ENCODE measurements around the gene SFMBT2.
"Not testable (repeated sequence)": the region's sequence is repeated elsewhere in the genome, so short reads cannot be mapped to it uniquely, and the experiment has no call there.

The SFMBT2 gene

DNA sequence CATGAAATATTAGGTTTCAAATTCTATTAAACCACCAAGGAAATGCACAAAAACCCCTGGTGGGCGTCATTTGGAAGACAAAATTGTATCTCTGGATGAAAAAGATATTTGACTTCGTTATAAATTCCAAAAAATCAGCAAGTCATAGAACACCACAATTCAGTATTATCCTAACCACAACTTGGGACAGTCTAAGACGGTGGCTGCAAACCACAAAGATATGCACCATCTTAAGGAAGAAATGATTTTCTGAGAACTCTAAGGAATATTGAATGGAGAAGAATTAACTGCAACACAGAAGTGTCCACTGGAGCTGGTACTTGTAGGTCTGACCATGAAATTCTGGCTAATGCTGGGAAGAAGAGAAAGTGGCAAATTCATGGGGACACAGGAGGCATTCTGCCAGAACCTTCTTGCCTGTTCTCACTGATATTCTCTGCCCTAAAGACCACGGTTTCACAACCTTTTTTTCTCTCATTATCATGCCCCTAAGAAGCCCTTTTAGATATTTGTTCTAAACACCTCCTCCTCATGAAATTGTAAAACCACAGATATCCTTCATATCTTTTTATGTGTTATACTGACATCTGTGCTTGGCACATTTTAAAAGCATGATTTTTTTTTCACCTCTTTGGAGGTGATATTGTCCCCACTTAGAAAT lies 92.9 kb downstream of the SFMBT2 start:
- no peak for DNase-seq (ENCODE audit: low spot score)

DNA sequence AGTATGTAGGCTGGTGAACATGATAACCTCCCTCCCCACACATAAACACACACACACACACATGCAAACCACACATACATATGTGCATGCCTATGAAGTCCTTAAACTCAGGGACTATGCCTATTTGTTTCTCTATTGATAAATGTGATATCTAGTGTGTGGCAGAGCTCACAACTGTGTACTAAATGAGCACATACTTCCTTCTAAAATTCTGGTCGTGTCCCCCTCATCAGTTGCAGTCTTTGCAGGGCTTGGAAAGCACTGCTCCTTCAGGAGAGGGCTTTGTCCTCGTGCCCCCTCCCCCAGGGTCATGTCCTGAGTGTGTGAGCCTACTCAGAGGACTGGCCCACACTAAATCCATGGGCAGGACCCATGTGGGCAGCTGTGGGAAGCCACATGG lies 94.0 kb downstream of the SFMBT2 start:
- TF ChIP-seq, protein P1, sequence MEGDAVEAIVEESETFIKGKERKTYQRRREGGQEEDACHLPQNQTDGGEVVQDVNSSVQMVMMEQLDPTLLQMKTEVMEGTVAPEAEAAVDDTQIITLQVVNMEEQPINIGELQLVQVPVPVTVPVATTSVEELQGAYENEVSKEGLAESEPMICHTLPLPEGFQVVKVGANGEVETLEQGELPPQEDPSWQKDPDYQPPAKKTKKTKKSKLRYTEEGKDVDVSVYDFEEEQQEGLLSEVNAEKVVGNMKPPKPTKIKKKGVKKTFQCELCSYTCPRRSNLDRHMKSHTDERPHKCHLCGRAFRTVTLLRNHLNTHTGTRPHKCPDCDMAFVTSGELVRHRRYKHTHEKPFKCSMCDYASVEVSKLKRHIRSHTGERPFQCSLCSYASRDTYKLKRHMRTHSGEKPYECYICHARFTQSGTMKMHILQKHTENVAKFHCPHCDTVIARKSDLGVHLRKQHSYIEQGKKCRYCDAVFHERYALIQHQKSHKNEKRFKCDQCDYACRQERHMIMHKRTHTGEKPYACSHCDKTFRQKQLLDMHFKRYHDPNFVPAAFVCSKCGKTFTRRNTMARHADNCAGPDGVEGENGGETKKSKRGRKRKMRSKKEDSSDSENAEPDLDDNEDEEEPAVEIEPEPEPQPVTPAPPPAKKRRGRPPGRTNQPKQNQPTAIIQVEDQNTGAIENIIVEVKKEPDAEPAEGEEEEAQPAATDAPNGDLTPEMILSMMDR (IDR thresholded peaks at IDR 0.05): no peak

More for the DNA sequence above, 92.9 kb downstream of the SFMBT2 start:
- Histone ChIP-seq H3K4me3 (no peak overlapping the region), H3K27ac (no peak overlapping the region)
- TF ChIP-seq, protein P1 (IDR thresholded peaks at IDR 0.05): no peak

DNA sequence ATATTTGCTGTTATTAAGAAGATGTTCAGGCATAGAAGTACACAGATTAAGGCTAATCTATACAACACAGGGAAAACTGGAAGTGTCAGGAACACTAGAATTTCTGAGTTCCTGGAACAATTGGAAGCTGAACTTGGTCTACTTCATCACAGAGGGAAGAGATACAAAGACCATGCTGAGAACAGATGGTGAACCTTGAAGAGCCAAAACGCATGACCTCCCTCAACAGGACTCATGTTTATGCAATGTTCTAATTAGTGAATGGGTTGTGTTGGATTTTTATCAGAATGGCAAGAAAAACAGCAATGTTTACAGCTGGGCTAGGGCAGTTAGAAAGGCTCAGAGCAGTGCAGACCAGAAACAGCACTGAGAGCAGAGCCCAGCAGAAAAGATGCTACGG lies 94.9 kb downstream of the SFMBT2 start:
- Histone ChIP-seq H3K27ac (no peak overlapping the region), H3K4me3 (no peak overlapping the region)
- no peak for DNase-seq (ENCODE audit: low spot score)
- TF ChIP-seq, protein P1 (IDR thresholded peaks at IDR 0.05): no peak

More for the DNA sequence above, 94.0 kb downstream of the SFMBT2 start:
- H3K27ac ChIP-seq: no peak overlapping the region
- no peak for DNase-seq (ENCODE audit: low spot score)
- no peak overlapping the region for H3K4me3 ChIP-seq

DNA sequence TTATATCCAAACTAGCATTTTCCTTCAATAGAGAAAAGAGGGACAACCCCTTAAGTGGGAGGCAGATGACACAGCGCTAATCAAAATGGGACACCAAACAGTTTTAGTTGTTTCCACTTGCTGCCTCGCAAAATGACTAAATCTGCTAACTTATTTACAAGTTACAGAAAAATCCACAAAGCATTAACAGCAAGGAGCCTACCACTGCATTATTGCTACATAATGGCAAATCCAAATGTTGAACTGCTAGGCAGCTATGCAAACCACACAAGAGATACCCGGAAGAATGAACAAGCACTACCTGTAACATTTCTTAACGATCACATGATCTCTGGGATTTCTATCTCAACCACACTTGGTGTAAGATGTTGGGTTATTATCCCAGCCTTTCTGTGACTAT lies 96.7 kb downstream of the SFMBT2 start:
- no peak for DNase-seq (ENCODE audit: low spot score)
- no peak overlapping the region for H3K4me3 ChIP-seq
- H3K27ac ChIP-seq: no peak overlapping the region
- TF ChIP-seq, protein P1 (IDR thresholded peaks at IDR 0.05): no peak

DNA sequence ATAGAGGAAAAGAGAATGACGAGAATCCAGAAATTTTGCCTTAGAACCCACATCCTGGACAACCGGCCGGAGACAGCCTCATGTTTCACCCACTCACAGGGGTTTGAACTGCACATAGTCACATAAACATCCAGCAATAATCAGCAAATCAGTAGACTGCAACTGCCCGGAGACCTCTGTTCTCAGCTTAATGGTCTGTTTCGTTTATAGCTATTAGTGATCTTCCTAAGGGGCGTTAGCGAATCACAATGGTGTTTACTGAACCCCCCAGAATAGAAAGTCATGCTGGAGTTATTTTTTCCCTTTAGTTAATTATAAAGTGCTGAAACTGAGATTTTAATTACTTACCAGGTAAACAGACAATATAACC lies 98.4 kb downstream of the SFMBT2 start:
- TF ChIP-seq, protein P1 (IDR thresholded peaks at IDR 0.05): no peak
- no peak for DNase-seq (ENCODE audit: low spot score)
- Histone ChIP-seq H3K27ac (no peak overlapping the region), H3K4me3 (no peak overlapping the region)

DNA sequence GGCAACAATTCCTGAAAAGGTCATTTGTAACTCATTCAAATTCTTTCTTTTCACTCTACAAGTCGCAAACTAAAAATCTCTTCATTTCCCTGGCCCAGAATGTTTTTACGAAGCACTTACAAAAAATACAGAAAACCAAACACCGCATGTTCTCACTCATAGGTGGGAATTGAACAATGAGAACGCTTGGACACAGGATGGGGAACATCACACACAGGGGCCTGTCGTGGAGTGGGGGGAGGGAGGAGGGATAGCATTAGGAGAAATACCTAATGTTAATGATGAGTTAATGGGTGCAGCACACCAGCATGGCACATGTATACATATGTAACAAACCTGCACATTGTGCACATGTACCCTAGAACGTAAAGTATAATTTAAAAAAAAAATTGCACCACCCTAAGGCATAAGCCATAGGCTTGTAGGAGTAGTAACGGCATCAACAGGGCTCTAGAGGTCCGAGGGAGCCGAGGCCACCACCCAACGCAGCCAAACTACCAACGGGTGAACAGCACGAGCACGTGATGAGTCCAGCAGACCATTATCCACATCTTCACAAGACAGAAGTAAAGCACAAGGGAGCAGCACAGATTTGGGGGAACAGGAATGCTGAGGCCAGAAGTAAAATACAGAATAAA lies 98.9 kb downstream of the SFMBT2 start:
- DNase-seq (ENCODE audit: low spot score): not testable (repeated sequence)

DNA sequence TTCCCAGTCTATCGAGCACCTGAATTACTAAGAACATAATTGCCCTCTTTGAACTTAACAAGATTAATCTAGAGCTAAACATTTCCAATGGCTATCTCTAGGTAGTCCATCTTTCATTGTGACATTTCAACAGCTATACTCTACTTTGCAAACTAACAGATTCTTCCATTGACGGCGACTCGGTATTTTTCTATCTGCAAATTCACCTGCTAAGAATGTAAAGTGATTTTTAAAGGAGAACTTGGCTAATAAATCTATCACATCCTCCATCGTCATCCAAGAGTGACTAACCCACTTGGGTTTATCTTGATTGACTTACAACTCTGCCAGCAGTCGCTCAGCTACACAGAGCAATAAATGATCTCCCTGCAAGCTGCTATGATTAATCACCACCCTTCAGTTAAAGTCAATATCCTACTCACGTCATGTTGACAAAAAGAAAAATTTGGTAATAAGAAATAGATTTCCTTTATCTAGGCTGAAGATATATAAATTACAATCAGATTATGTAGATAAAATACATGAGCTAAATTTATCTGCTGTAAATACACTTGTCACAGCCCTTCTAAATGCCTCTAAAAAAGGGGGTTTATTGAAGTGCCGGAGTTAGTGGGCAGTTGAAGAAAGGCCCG lies 99.5 kb downstream of the SFMBT2 start:
- DNase-seq (ENCODE audit: low spot score): no peak
- H3K4me3 ChIP-seq: no peak overlapping the region
- no peak overlapping the region for H3K27ac ChIP-seq
- TF ChIP-seq, protein P1 (IDR thresholded peaks at IDR 0.05): no peak

More for the DNA sequence above, 98.9 kb downstream of the SFMBT2 start:
- H3K4me3 ChIP-seq, H3K27ac ChIP-seq: not testable (repeated sequence)

Measured in coronary artery (tissue), 2 donors.